Spleen (tissue), 7 donors: ENCODE data around the gene CDYL2.

ENCODE experiments used
- POLR2A ChIP-seq, 3 donors: fragments of 450-650 bp; IDR thresholded peaks; one replicate each; pipeline ENCODE4 v1.5.1; 2017; ENCODE audit warnings: antibody characterized with exemption in 3 of 3, mild to moderate bottlenecking in 1 of 3
- POLR2AphosphoS5 ChIP-seq, 3 donors: sonication (generic); formaldehyde crosslinking; IDR thresholded peaks; one replicate each; pipeline ENCODE4 v1.5.1; 2017; ENCODE audit warnings: antibody characterized with exemption in 3 of 3
- TF ChIP-seq, protein P1 (sequence below), 11 experiments: fragments of 200-600 bp in 7 of 11; fragments of 450-650 bp in 4 of 11; sonication (generic) in 4 of 11; IDR thresholded peaks in 8 of 11; conservative IDR thresholded peaks in 3 of 11; 1 replicate in 7 of 11; 2 replicates in 4 of 11; pipeline versions ENCODE4 v1.4.0 to v1.8.0; 2016 to 2021; ENCODE audit warnings: antibody characterized with exemption in 11 of 11, inconsistent platforms in 4 of 11, mild to moderate bottlenecking in 1 of 11
- donor health status: DM: no; HTN: no; CAD: no; lungs with moderate emphysema.
- donor health status: DM: no; HTN: no; CAD: no.
- donor health status: DM: no; HTN: no; CAD: no.

DNA sequence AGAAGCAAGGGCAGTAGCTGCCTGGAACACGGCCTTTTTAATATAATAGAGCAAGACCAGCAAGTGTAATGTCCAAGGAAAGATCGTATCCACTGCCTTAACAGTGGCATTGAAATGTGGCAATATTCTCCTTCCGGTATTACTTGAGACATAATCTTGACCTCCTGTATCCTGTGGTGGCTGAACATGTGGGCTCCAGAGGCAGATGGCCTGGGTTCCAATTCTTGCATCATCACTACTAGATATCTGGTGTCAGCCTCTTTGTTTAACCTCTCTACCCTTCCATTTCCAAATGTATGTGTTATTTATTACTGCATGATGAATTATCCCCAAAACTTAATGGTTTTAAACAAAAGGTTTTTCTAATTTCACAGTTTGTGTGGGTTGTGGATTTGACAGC lies 3.5 kb upstream of the CDYL2 start:
- TF ChIP-seq POLR2AphosphoS5 (IDR thresholded peaks at IDR 0.05) = no peak
- TF ChIP-seq, protein P1, sequence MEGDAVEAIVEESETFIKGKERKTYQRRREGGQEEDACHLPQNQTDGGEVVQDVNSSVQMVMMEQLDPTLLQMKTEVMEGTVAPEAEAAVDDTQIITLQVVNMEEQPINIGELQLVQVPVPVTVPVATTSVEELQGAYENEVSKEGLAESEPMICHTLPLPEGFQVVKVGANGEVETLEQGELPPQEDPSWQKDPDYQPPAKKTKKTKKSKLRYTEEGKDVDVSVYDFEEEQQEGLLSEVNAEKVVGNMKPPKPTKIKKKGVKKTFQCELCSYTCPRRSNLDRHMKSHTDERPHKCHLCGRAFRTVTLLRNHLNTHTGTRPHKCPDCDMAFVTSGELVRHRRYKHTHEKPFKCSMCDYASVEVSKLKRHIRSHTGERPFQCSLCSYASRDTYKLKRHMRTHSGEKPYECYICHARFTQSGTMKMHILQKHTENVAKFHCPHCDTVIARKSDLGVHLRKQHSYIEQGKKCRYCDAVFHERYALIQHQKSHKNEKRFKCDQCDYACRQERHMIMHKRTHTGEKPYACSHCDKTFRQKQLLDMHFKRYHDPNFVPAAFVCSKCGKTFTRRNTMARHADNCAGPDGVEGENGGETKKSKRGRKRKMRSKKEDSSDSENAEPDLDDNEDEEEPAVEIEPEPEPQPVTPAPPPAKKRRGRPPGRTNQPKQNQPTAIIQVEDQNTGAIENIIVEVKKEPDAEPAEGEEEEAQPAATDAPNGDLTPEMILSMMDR (IDR thresholded peaks at IDR 0.05 in 8 of 11, conservative IDR thresholded peaks at IDR 0.05 in 3 of 11) = no peak
- no peak for TF ChIP-seq POLR2A (IDR thresholded peaks at IDR 0.05)
